H9 (cell line): Measurements from ENCODE around the gene GPX2. TPM values are rescaled to one million over a fixed set of nuclear protein-coding genes. Genes with fewer than 3 reads are reported as not detected.

Experiments
- DNase-seq: peaks from one replicate; pipeline ENCODE4 v3.0.0-alpha.2; 2017
- H2AFZ ChIP-seq: one replicate; pipeline ENCODE4 v1.6.1; 2013; ENCODE audit warnings: mild to moderate bottlenecking, low read length, control low read depth, moderate library complexity
- H2AK5ac ChIP-seq: 2 replicates; pipeline ENCODE4 v1.6.1; 2013; ENCODE audit warnings: low read length, control low read depth, mixed read lengths; ENCODE audit not compliant: insufficient read length
- H2BK120ac ChIP-seq: one replicate; pipeline ENCODE4 v1.6.1; 2013; ENCODE audit warnings: low read depth, mild to moderate bottlenecking, low read length, control low read depth, inconsistent platforms; ENCODE audit not compliant: poor library complexity, severe bottlenecking
- H2BK12ac ChIP-seq: 2 replicates; pipeline ENCODE4 v1.6.1; 2013; ENCODE audit warnings: low read length, control low read depth, mixed read lengths, low read depth; ENCODE audit not compliant: insufficient read length
- H2BK15ac ChIP-seq: 2 replicates; pipeline ENCODE4 v1.6.1; 2013; ENCODE audit warnings: low read depth, low read length, control low read depth
- H2BK20ac ChIP-seq: one replicate; pipeline ENCODE4 v1.6.1; 2013; ENCODE audit warnings: low read depth, mild to moderate bottlenecking, low read length, control low read depth, inconsistent platforms; ENCODE audit not compliant: poor library complexity, severe bottlenecking
- H2BK5ac ChIP-seq: 2 replicates; pipeline ENCODE4 v1.6.1; 2013; ENCODE audit warnings: low read length, control low read depth, mixed read lengths; ENCODE audit not compliant: insufficient read length
- H3K14ac ChIP-seq: 2 replicates; pipeline ENCODE4 v1.6.1; 2013; ENCODE audit warnings: low read length, control low read depth; ENCODE audit not compliant: insufficient read depth
- H3K18ac ChIP-seq: 2 replicates; pipeline ENCODE4 v1.6.1; 2013; ENCODE audit warnings: low read depth, mild to moderate bottlenecking, mixed read lengths, low read length, control low read depth; ENCODE audit not compliant: insufficient read length
- H3K23ac ChIP-seq: 2 replicates; pipeline ENCODE4 v1.6.1; 2013; ENCODE audit warnings: low read length, control low read depth, mixed read lengths, low read depth; ENCODE audit not compliant: insufficient read length
- H3K23me2 ChIP-seq: 2 replicates; pipeline ENCODE4 v1.6.1; 2013; ENCODE audit warnings: low read depth, mild to moderate bottlenecking, mixed read lengths, low read length, control low read depth; ENCODE audit not compliant: insufficient read length, poor library complexity, severe bottlenecking
- H3K27ac ChIP-seq: 2 replicates; pipeline ENCODE4 v1.5.1; 2013; ENCODE audit warnings: low read length, control low read depth, mixed read lengths, low read depth; ENCODE audit not compliant: insufficient read length
- H3K27me3 ChIP-seq: 2 replicates; pipeline ENCODE4 v1.6.1; 2013; ENCODE audit warnings: low read length, control low read depth, inconsistent platforms; ENCODE audit not compliant: insufficient read depth
- H3K4ac ChIP-seq: 2 replicates; pipeline ENCODE4 v1.6.1; 2013; ENCODE audit warnings: low read depth, mild to moderate bottlenecking, control low read depth, inconsistent platforms, low read length, moderate library complexity
- H3K4me1 ChIP-seq: 2 replicates; pipeline ENCODE4 v1.6.1; 2013; ENCODE audit warnings: low read length, control low read depth, inconsistent platforms; ENCODE audit not compliant: insufficient read depth
- H3K4me2 ChIP-seq: 2 replicates; pipeline ENCODE4 v1.6.1; 2013; ENCODE audit warnings: low read length, control low read depth, mixed read lengths; ENCODE audit not compliant: insufficient read length, insufficient read depth
- H3K56ac ChIP-seq: 2 replicates; pipeline ENCODE4 v1.6.1; 2013; ENCODE audit warnings: low read depth, mild to moderate bottlenecking, mixed read lengths, low read length, control low read depth; ENCODE audit not compliant: insufficient read length
- H3K79me1 ChIP-seq: 2 replicates; pipeline ENCODE4 v1.6.1; 2013; ENCODE audit warnings: low read depth, mild to moderate bottlenecking, moderate library complexity, low read length, control low read depth, inconsistent platforms; ENCODE audit not compliant: insufficient read depth, poor library complexity, severe bottlenecking
- H3K79me2 ChIP-seq: 2 replicates; pipeline ENCODE4 v1.6.1; 2013; ENCODE audit warnings: low read length, control low read depth, inconsistent platforms; ENCODE audit not compliant: insufficient read depth
- H3K9ac ChIP-seq: 2 replicates; pipeline ENCODE4 v1.6.1; 2013; ENCODE audit warnings: low read length, control low read depth, mixed read lengths; ENCODE audit not compliant: insufficient read length; ENCODE audit errors: extremely low read depth
- H3K9me3 ChIP-seq: one replicate; pipeline ENCODE4 v1.6.1; 2013; ENCODE audit warnings: low read depth, low read length, inconsistent platforms; ENCODE audit not compliant: control insufficient read depth
- H3T11ph ChIP-seq: one replicate; pipeline ENCODE4 v1.6.1; 2013; ENCODE audit warnings: mild to moderate bottlenecking, low read length, control low read depth, inconsistent platforms
- H4K20me1 ChIP-seq: one replicate; pipeline ENCODE4 v1.6.1; 2013; ENCODE audit not compliant: control insufficient read depth, insufficient read length, insufficient read depth
- H4K5ac ChIP-seq: 2 replicates; pipeline ENCODE4 v1.6.1; 2013; ENCODE audit warnings: low read depth, mild to moderate bottlenecking, mixed read lengths, low read length, control low read depth; ENCODE audit not compliant: insufficient read length
- H4K8ac ChIP-seq: replicated peaks from 2 replicates; pipeline ENCODE4 v1.6.1; 2013; ENCODE audit warnings: low read length, control low read depth, mixed read lengths, low read depth; ENCODE audit not compliant: insufficient read length
- H4K91ac ChIP-seq: 2 replicates; pipeline ENCODE4 v1.6.1; 2013; ENCODE audit warnings: low read depth, mild to moderate bottlenecking, moderate library complexity, mixed read lengths, low read length, control low read depth; ENCODE audit not compliant: insufficient read length
- H3K27ac Mint-ChIP-seq, 3 experiments: 2 replicates in 2 of 3; 3 replicates in 1 of 3; pipeline ENCODE4 v1.8.0; 2020 to 2021; ENCODE audit warnings: mixed read lengths in 3 of 3, mild to moderate bottlenecking in 1 of 3, moderate library complexity in 1 of 3
- H3K27me3 Mint-ChIP-seq: 2 replicates; pipeline ENCODE4 v1.8.0; 2021; ENCODE audit warnings: low read depth, mild to moderate bottlenecking, moderate library complexity, mixed read lengths
- H3K36me3 Mint-ChIP-seq, 3 experiments: 2 replicates in 2 of 3; 3 replicates in 1 of 3; pipeline ENCODE4 v1.8.0; 2020 to 2021; ENCODE audit warnings: low read depth in 3 of 3, mixed read lengths in 3 of 3; ENCODE audit not compliant: insufficient read depth in 1 of 3
- H3K4me1 Mint-ChIP-seq, 2 experiments: 2 replicates each; pipeline ENCODE4 v1.8.0; 2020; ENCODE audit warnings: mixed read lengths in 2 of 2
- H3K4me3 Mint-ChIP-seq, 2 experiments: 2 replicates in 1 of 2; 3 replicates in 1 of 2; pipeline ENCODE4 v1.8.0; 2020 to 2021; ENCODE audit warnings: mild to moderate bottlenecking in 2 of 2, mixed read lengths in 2 of 2, moderate library complexity in 1 of 2
- H3K9me3 Mint-ChIP-seq, 2 experiments: 2 replicates in 1 of 2; 3 replicates in 1 of 2; pipeline ENCODE4 v1.8.0; 2020; ENCODE audit warnings: mild to moderate bottlenecking in 2 of 2, mixed read lengths in 2 of 2, moderate library complexity in 1 of 2
- whole genome bisulfite sequencing: extraction: QIAGEN DNeasy Blood & Tissue Kit; methylation state at CpG from one replicate; pipeline ENCODE4 v1.1.7; 2013; ENCODE audit warnings: missing lambda C conversion rate, low lambda C conversion rate, mixed read lengths; ENCODE audit not compliant: insufficient read length; ENCODE audit errors: extremely low coverage; 5-methylcytosine and 5-hydroxymethylcytosine counted together
- total RNA-seq: library from RNA; stranded (reverse); gene quantifications from 2 replicates; pipeline ENCODE4 v1.2.1, GENCODE V29; 2021
- TF ChIP-seq, protein P1 (sequence below): fragments of 200-600 bp; sonication (generic); conservative IDR thresholded peaks from 3 replicates; pipeline ENCODE4 v1.8.0; 2021; ENCODE audit warnings: antibody characterized with exemption, mild to moderate bottlenecking

The GPX2 gene
- total RNA-seq, 1 experiment from 2014 or later = 0.79 TPM

- TF ChIP-seq, protein P1, sequence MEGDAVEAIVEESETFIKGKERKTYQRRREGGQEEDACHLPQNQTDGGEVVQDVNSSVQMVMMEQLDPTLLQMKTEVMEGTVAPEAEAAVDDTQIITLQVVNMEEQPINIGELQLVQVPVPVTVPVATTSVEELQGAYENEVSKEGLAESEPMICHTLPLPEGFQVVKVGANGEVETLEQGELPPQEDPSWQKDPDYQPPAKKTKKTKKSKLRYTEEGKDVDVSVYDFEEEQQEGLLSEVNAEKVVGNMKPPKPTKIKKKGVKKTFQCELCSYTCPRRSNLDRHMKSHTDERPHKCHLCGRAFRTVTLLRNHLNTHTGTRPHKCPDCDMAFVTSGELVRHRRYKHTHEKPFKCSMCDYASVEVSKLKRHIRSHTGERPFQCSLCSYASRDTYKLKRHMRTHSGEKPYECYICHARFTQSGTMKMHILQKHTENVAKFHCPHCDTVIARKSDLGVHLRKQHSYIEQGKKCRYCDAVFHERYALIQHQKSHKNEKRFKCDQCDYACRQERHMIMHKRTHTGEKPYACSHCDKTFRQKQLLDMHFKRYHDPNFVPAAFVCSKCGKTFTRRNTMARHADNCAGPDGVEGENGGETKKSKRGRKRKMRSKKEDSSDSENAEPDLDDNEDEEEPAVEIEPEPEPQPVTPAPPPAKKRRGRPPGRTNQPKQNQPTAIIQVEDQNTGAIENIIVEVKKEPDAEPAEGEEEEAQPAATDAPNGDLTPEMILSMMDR = no peak
- Histone ChIP-seq H2AK5ac (no peak overlapping the region), H2BK5ac (no peak overlapping the region), H3K27ac (no peak overlapping the region), H3K79me2 (no peaks in the 10 kb centered on the region), H3K23ac (no peak overlapping the region), H3K4me2 (no peak overlapping the region), H2AFZ (no peak overlapping the region), H3K18ac (no peak overlapping the region), H4K5ac (no peak overlapping the region), H3K56ac (no peak overlapping the region), H2BK12ac (no peak overlapping the region), H3T11ph (no peak overlapping the region), H3K23me2 (no peaks in the 10 kb centered on the region), H3K79me1 (no peaks in the 10 kb centered on the region), H3K4me1 (peaks cover 6% of the 10 kb centered on the region; the same call in 1 of the 2 replicates), H3K14ac (no peak overlapping the region), H4K91ac (no peak overlapping the region), H2BK120ac (no peak overlapping the region), H2BK20ac (no peak overlapping the region), H3K9ac (no peak overlapping the region), H3K9me3 (no peaks in the 10 kb centered on the region), H4K8ac (no peak overlapping the region), H2BK15ac (no peak overlapping the region), H4K20me1 (no peaks in the 10 kb centered on the region), H3K27me3 (no peaks in the 10 kb centered on the region), H3K4ac (no peak overlapping the region)
- Mint-ChIP-seq H3K4me3 (no peak overlapping the region; a peak in 1 of 5 replicates), H3K27me3 (no peaks in the 10 kb centered on the region), H3K36me3 (peaks cover 11 to 60% (median 46%) of the 10 kb centered on the region in 3 experiments), H3K9me3 (no peaks in the 10 kb centered on the region), H3K27ac (no peak overlapping the region; a peak in 1 of 7 replicates), H3K4me1 (peaks cover 24 to 27% of the 10 kb centered on the region in 2 experiments)
- no peak for DNase-seq
- WGBS = no CpG with 5 or more reads among the region's 8 CpGs
Measured at GRCh38 chr14:64951291-64951690, 8.7 kb upstream of the GPX2 start.
